ENCODE results near the gene APAF1.
"Not testable (repeated sequence)": the region's sequence is repeated elsewhere in the genome, so short reads cannot be mapped to it uniquely, and the experiment has no call there.

The APAF1 gene

GRCh38 chr12:98644712-98645571 lies at the start of gene APAF1, which contains the start of gene IKBIP:
APAF1 (plus strand) TSS chr12:98645290; CDS start chr12:98648360, 3,070 bp downstream.
IKBIP (minus strand) TSS chr12:98644788; CDS start chr12:98644701, 87 bp downstream.
- peak; percentile 85 for DNase-seq

- not testable (repeated sequence) for DNase-seq
These were observed 47.8 kb upstream of the APAF1 start for GRCh38 chr12:98597313-98597712.

GRCh38 chr12:98601924-98602323 lies 43.2 kb upstream of the APAF1 start:
- no peak for DNase-seq

GRCh38 chr12:98606359-98606988 lies 38.6 kb upstream of the APAF1 start:
- DNase-seq: no peak

- no peak for DNase-seq
These were observed 34.5 kb upstream of the APAF1 start for GRCh38 chr12:98610596-98610995.

GRCh38 chr12:98612696-98613334 lies 32.3 kb upstream of the APAF1 start:
- DNase-seq: no peak

GRCh38 chr12:98618952-98619351 lies 26.1 kb upstream of the APAF1 start:
- DNase-seq: no peak

GRCh38 chr12:98635657-98636323 lies 9.3 kb upstream of the APAF1 start:
- no peak for DNase-seq

GRCh38 chr12:98637068-98637467 lies 8.0 kb upstream of the APAF1 start:
- no peak for DNase-seq

GRCh38 chr12:98638009-98638408 lies 7.1 kb upstream of the APAF1 start:
- no peak for DNase-seq

- DNase-seq: no peak
These were observed 5.6 kb upstream of the APAF1 start for GRCh38 chr12:98639491-98639890.

GRCh38 chr12:98642801-98643200 lies 2.3 kb upstream of the APAF1 start:
- DNase-seq: not testable (repeated sequence)

GRCh38 chr12:98644433-98644711 lies 718 bp upstream of the APAF1 start:
- no peak for DNase-seq

GRCh38 chr12:98645572-98646067 lies 530 bp downstream of the APAF1 start:
- DNase-seq: no peak

GRCh38 chr12:98646294-98647090 lies 1.4 kb downstream of the APAF1 start:
- no peak for DNase-seq

GRCh38 chr12:98651328-98651727 lies 6.2 kb downstream of the APAF1 start:
- DNase-seq: no peak

- DNase-seq: peak; percentile 49
These were observed 8.9 kb downstream of the APAF1 start for GRCh38 chr12:98653866-98654493.

GRCh38 chr12:98656289-98657101 lies 11.4 kb downstream of the APAF1 start:
- DNase-seq: no peak

GRCh38 chr12:98660521-98660920 lies 15.4 kb downstream of the APAF1 start:
- DNase-seq: no peak

GRCh38 chr12:98669751-98670150 lies 24.7 kb downstream of the APAF1 start:
- no peak for DNase-seq

- no peak for DNase-seq
These were observed 26.4 kb downstream of the APAF1 start for GRCh38 chr12:98671459-98671858.
